RWPE1 (cell line): Measurements from ENCODE around the gene MAP3K19.
"Not testable (repeated sequence)": the region's sequence is repeated elsewhere in the genome, so short reads cannot be mapped to it uniquely, and the experiment has no call there.

Source experiments
- CTCF ChIA-PET: fragments of 350-600 bp; sonication (Branson Sonifier 250); formaldehyde crosslinking; extraction: SDS; loops from one replicate; lab custom pipeline; 2021; lab: Yijun Ruan, JAX
- POLR2A ChIA-PET: fragments of 400-600 bp; formaldehyde crosslinking; extraction: SDS; loops from one replicate; lab custom pipeline; 2020; ENCODE audit warnings: antibody characterized with exemption; ENCODE audit not compliant: low non-redundant PET; lab: Yijun Ruan, JAX
- DNase-seq: peaks from one replicate; pipeline ENCODE4 v3.0.0; 2012; ENCODE audit warnings: low spot score
- H3K27ac ChIP-seq: fragments of 450-650 bp; 2 replicates; pipeline ENCODE4 v1.5.1; 2017
- CTCF ChIP-seq: fragments of 450-650 bp; conservative IDR thresholded peaks from 2 replicates; pipeline ENCODE4 v1.5.1; 2017; ENCODE audit warnings: low read depth, mild to moderate bottlenecking

Gene MAP3K19

DNA sequence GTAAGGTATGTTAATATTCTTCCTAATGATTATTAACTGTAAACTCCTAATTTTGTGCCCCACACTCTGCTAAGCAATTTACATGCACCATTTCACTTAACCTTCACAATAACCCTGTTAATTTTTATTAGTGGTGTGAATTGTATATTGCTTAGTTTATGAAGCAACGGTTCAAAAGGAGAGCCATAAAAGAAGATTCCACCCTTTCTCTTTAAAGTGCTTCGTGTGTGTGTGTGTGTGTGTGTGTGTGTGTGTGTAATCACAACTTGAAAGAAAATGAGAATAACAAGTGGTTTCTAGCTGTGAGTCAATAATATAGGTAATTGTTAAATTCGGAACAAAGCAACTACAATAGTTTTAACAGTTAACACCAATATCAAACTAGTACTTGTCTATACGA, 68.0 kb downstream of the MAP3K19 start:
- CTCF ChIA-PET: no interaction called here
- no peak for TF ChIP-seq CTCF

DNA sequence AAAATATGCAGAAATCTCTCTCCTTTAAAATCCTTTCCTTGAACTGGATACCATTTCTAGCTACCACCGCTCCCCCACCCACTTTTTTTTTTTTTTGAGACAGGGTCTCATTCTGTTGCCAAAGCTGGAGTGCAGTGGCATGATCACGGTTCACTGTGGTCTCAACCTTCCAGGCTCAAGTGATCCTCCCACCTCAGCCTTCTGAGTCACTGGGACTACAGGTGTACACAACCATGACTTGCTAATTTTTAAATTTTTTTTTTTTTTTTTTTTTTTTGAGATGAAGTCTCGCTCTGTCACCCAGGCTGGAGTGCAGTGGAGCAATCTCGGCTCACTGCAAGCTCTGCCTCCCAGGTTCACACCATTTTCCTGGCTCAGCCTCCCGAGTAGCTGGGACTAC, 70.1 kb downstream of the MAP3K19 start:
- CTCF ChIA-PET, DNase-seq, H3K27ac ChIP-seq, POLR2A ChIA-PET: not testable (repeated sequence)

More for the DNA sequence above, 68.0 kb downstream of the MAP3K19 start:
- no peak for DNase-seq
- no peak overlapping the region for H3K27ac ChIP-seq
- POLR2A ChIA-PET: no interaction called here

- TF ChIP-seq CTCF: no peak
- ChIA-PET POLR2A (no interaction called here), CTCF (interaction anchor here (0.5 kb wide), 1 partner anchor 13 kb away, joined by 3 read pairs; no protein-coding TSS in a partner anchor)
- no peak overlapping the region for H3K27ac ChIP-seq
- no peak for DNase-seq
Measured at GRCh38 chr2:134976074-134976702, 71.1 kb downstream of the MAP3K19 start.

- ChIA-PET POLR2A (no interaction called here), CTCF (interaction anchor here (0.5 kb wide), 1 partner anchor 12 kb away, joined by 3 read pairs; no protein-coding TSS in a partner anchor)
- no peak for TF ChIP-seq CTCF
- DNase-seq: no peak
- H3K27ac ChIP-seq: no peak overlapping the region
Measured at GRCh38 chr2:134975281-134976009, 71.8 kb downstream of the MAP3K19 start.

- no peak for DNase-seq
- no peak overlapping the region for H3K27ac ChIP-seq
- no peak for TF ChIP-seq CTCF
- ChIA-PET CTCF (no interaction called here), POLR2A (no interaction called here)
Measured at GRCh38 chr2:134973241-134974138, 73.8 kb downstream of the MAP3K19 start.

DNA sequence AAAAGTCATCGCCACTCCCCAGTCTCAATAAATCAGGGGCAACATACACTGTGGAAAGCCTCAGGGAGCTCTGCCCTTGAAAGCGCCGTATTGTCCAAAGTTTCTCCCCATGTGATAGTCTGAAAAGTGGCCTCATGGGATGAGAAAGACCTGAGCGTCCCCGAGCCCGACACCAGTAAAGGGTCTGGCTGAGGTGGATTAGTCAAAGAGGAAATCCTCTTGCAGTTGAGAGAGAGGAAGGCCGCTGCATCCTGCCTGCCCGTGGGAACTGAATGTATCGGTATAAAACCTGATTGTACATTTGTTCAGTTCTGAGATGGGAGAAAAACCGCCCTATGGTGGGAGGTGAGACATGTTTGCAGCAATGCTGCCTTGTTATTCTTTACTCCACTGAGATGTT, 80.1 kb downstream of the MAP3K19 start:
- DNase-seq, CTCF ChIA-PET, POLR2A ChIA-PET, H3K27ac ChIP-seq: not testable (repeated sequence)

GRCh38 chr2:134957477-134957876, 89.8 kb downstream of the MAP3K19 start:
- ChIA-PET CTCF (no interaction called here), POLR2A (no interaction called here)
- no peak for DNase-seq
- TF ChIP-seq CTCF: no peak
- H3K27ac ChIP-seq: no peak overlapping the region
